NCI-H1105 treated with DMSO at 0.1 percent for 48 hours (cell line): Measurements from ENCODE around the gene BCAS1.

Source experiments
- DNase-seq: peaks from one replicate; lab custom pipeline; 2025; lab: John Stamatoyannopoulos, UW

The BCAS1 gene

DNA sequence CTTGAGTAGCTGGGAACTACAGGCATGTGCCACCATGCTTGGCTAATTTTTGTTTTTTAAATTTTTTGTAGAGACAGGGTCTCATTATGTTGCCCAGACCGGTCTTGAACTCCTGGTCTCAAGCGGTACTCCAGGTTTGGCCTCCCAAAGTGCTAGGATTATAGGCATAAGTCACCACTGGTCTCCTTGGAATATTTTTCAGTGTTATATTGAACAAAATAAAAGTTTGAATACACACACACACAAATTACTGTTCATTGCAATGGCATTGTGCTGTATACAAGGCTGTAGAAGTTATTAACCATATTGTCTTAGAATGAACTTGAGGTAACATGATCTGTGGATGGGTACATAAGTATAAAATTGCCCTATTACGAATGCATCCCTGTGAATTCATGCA lies 166.1 kb downstream of the BCAS1 start:
- DNase-seq: no peak

DNA sequence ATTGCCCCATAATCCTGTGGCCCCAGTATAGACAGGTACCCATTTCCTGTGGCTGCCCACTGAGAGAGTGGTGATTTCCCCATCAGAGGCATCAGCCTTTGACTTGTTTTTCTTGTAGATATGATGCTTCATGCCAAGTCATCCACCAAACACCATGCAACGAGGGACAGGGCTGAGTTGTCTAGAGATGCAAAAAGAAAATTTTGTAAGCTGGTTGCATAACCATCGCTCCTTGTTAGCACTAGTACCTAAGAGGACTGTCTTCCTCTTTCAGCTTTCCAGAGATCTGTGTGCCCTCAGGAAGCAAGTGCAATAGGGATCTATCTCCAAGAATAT lies 166.8 kb downstream of the BCAS1 start:
- DNase-seq: no peak

DNA sequence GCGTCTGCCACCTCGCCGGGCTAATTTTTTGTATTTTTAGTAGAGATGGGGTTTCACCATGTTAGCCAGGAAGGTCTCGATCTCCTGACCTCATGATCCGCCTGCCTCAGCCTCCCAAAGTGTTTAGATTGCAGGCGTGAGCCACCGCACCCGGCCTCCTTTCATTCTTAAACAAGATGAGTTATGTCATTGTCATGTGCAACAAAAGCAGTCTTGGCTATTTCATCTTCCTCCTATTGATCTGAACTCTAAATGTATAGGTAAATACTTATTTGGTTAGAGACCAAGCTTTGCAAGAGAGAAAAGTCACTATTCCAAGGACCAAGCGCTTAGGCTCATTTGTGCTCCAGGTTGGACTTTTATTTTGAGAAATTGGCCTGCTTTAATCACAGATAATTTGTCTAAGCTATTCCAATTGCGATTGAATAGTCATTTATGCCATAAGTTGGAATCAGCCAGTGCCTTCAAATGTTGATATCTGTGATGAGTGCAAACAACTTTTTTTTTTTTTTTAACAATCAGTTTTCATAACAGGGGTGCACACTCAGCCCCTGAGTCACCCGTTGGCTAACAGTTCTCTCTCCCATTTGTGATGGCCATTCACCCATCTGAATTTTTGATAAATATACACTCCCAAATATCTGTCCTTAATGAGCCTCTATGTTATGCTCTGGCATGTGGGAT lies 167.3 kb downstream of the BCAS1 start:
- DNase-seq: no peak

GRCh38 chr20:53901497-53902096 lies 168.8 kb downstream of the BCAS1 start:
- no peak for DNase-seq

- DNase-seq: no peak
Observed at GRCh38 chr20:53901064-53901463, 169.3 kb downstream of the BCAS1 start.

DNA sequence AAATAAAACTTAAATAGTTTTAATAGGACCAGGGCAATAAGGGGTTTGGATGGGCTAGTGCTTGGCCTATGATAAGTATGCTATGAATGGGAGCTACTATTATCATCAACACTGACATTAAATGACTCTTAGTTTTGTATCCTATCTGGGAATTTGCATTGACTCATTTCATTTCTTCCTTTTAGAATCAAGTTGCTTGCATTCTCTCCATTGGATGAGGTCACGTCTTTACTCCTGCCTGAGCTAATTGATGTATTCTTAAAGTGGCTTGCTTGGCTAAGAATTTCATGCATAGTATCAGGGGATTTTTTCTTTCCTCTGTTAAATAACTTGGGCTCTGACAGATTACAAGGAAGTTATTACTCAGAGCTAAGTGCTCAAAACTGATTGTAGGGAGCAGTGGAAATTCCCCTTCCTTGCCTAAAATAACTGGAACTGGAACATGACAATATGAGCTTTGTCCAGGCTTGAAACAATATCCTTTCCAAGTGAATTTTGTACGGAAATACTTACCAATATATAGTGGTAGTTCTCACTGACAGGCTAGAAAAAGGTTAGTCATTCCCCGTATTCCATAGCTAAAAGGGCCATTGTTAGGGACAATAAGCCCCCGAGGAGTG lies 169.9 kb downstream of the BCAS1 start:
- no peak for DNase-seq

DNA sequence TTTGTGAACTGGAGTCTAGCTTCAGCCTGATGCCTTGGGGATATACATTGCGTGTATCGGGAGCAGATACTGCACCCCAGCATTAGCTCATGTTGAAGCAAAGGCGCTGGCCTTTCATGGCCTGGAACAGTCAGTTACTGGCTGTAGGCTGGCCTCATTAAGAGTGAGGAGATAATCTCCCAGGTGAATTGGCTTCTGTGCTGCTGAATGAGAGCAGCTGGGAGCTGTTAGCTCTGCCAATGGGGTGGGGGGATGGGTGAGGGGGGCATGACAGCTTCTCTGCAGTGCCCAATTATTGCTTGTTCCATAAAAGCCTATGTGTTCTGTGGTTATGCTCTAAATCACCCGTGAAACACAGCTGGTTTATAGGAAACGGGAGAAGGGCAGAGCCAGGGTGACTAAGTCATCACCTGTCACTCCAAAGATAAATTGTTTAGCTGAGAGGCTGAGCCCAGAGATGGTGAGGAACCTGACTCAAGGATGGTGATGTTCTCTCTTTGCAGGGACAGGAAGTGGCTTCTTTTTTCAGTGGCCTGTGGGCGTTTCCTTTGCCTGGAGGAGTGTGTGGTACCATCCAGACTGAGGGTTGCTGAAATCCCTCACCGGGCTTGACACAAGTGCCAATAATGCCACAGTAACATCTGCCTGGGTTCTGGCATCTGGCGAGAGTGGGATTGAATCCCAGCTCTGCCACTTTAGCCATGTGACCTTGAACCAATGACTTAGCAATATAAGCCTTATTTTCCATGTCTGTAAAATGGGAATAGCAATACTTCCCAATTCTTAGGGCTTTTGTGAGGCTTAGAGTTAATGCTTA lies 170.8 kb downstream of the BCAS1 start:
- peak; percentile 84 for DNase-seq

GRCh38 chr20:53898556-53898931 lies 171.8 kb downstream of the BCAS1 start:
- no peak for DNase-seq

- no peak for DNase-seq
Observed at GRCh38 chr20:53897884-53898555, 172.4 kb downstream of the BCAS1 start.

DNA sequence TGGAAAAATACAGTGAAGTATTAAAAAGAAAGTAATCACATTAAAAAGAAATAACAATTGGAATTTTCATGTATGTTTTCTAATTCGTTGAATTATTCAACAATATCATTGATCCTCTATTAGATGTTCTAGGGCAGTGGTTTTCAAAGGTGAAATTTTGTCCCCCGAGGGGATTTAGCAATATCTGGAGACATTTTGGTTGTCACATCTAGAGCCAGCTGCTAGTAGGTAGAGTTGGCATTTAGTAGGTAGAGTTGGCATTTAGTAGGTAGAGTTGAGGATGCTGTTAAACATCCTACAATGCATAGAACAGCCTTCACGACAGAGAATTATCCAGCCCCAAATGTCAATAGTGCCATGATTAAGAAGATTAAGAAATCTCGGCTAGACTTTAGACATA lies 173.7 kb downstream of the BCAS1 start:
- DNase-seq: no peak

GRCh38 chr20:53896041-53896440 lies 174.4 kb downstream of the BCAS1 start:
- no peak for DNase-seq

DNA sequence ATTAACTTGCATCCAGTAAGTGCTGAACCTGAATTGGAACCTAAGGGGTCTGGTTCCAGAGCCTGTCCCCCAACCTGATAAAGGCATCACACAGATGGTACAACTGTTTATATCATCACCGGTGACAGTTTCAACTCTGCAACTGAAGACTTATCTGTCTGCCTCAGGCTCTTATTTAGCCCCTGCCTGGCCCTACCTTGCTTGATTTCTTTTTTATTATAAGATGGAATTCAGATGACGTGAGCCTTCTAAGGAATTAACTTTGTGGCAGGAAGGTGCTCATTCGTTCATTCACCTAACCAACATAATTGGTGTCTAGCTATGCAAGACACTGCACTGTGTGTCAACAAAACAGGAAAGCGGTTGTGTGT lies 175.0 kb downstream of the BCAS1 start:
- DNase-seq: no peak

- DNase-seq: no peak
Observed at GRCh38 chr20:53894707-53895384, 175.5 kb downstream of the BCAS1 start.
